IgD-negative memory B cell (primary cell): ENCODE measurements around the gene PDE4D. TPM values are rescaled to one million over a fixed set of nuclear protein-coding genes. Genes with fewer than 3 reads are reported as not detected.
A peak's percentile ranks its signal among the peaks of the same experiment; 100 is the strongest.

Experiments
- H3K27ac Mint-ChIP-seq, 3 donors: one replicate each; pipeline ENCODE4 v1.8.0; 2020 to 2022; ENCODE audit warnings: mild to moderate bottlenecking in 3 of 3, mixed read lengths in 3 of 3, moderate library complexity in 1 of 3
- H3K27me3 Mint-ChIP-seq: one replicate; pipeline ENCODE4 v1.8.0; 2021; ENCODE audit warnings: mixed read lengths
- H3K36me3 Mint-ChIP-seq: one replicate; pipeline ENCODE4 v1.8.0; 2020; ENCODE audit warnings: mild to moderate bottlenecking, mixed read lengths
- H3K4me1 Mint-ChIP-seq, 3 donors: one replicate each; pipeline ENCODE4 v1.8.0; 2020 to 2022; ENCODE audit warnings: mixed read lengths in 3 of 3, mild to moderate bottlenecking in 1 of 3
- H3K4me3 Mint-ChIP-seq, 4 donors: one replicate each; pipeline ENCODE4 v1.8.0; 2020 to 2022; ENCODE audit warnings: mild to moderate bottlenecking in 4 of 4, mixed read lengths in 4 of 4, moderate library complexity in 3 of 4
- H3K9me3 Mint-ChIP-seq, 3 donors: one replicate each; pipeline ENCODE4 v1.8.0; 2020 to 2021; ENCODE audit warnings: mixed read lengths in 3 of 3, mild to moderate bottlenecking in 1 of 3
- polyA plus RNA-seq: library from polyadenylated mRNA; unstranded; fragments of 300-500 nt; fragmentation: Illumina TruSeq; gene quantifications from one replicate; pipeline ENCODE4 v1.2.3, GENCODE V29; 2021

The PDE4D gene
- polyA plus RNA-seq, 1 donor from 2014 or later: 18.8 TPM

- peaks cover 5 to 8% (median 6%) of the 10 kb centered on the region in 3 donors for H3K4me1 Mint-ChIP-seq
- no peak overlapping the region for H3K27ac Mint-ChIP-seq
- H3K36me3 Mint-ChIP-seq: peaks cover 7% of the 10 kb centered on the region
- H3K27me3 Mint-ChIP-seq: peaks cover 2% of the 10 kb centered on the region
- H3K4me3 Mint-ChIP-seq: no peak overlapping the region
- H3K9me3 Mint-ChIP-seq: no peaks in the 10 kb centered on the region
These were observed 703.9 kb downstream of the PDE4D start for GRCh38 chr5:59189472-59190244.

GRCh38 chr5:59188419-59189225, 704.9 kb downstream of the PDE4D start:
- peaks cover 3% of the 10 kb centered on the region for H3K36me3 Mint-ChIP-seq
- H3K27me3 Mint-ChIP-seq: peaks cover 2% of the 10 kb centered on the region
- H3K4me3 Mint-ChIP-seq: peak overlapping the region in 3 of 4 donors; percentile 53 to 61 (median 60)
- H3K27ac Mint-ChIP-seq: peak overlapping the region in 2 of 3 donors; percentile 1 to 16
- H3K4me1 Mint-ChIP-seq: peaks cover 5 to 8% (median 6%) of the 10 kb centered on the region in 3 donors
- no peaks in the 10 kb centered on the region for H3K9me3 Mint-ChIP-seq

DNA sequence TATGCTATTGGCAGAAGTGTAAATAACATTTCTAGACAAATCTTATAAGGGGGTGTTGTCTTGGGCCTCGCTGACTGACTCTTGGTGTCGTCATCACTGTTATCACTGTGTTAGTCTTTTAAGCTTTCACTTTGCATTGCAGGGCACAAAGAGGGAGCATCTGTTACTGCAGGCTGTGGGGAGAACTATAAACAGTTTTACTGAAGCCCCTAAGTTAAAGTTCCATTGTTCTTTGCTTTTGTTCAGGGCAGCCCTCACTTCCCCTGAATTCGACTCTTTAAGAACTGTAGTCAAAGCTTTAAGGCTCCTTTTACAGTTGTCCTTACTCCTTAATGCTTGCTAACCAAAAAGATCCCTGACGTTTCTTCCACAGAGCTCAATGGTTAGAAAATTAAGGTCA, 705.7 kb downstream of the PDE4D start:
- H3K27me3 Mint-ChIP-seq: peaks cover 2% of the 10 kb centered on the region
- no peak overlapping the region for H3K4me3 Mint-ChIP-seq

GRCh38 chr5:59186623-59187022, 706.9 kb downstream of the PDE4D start:
- Mint-ChIP-seq H3K36me3 (no peaks in the 10 kb centered on the region), H3K4me3 (no peak overlapping the region), H3K27ac (no peak overlapping the region), H3K9me3 (no peaks in the 10 kb centered on the region), H3K27me3 (peaks cover 2% of the 10 kb centered on the region), H3K4me1 (peaks cover 3 to 8% (median 6%) of the 10 kb centered on the region in 3 donors)

More for the DNA sequence above, 705.7 kb downstream of the PDE4D start:
- no peaks in the 10 kb centered on the region for H3K36me3 Mint-ChIP-seq
- H3K9me3 Mint-ChIP-seq: no peaks in the 10 kb centered on the region
- H3K27ac Mint-ChIP-seq: no peak overlapping the region
- H3K4me1 Mint-ChIP-seq: peaks cover 3 to 8% (median 6%) of the 10 kb centered on the region in 3 donors

DNA sequence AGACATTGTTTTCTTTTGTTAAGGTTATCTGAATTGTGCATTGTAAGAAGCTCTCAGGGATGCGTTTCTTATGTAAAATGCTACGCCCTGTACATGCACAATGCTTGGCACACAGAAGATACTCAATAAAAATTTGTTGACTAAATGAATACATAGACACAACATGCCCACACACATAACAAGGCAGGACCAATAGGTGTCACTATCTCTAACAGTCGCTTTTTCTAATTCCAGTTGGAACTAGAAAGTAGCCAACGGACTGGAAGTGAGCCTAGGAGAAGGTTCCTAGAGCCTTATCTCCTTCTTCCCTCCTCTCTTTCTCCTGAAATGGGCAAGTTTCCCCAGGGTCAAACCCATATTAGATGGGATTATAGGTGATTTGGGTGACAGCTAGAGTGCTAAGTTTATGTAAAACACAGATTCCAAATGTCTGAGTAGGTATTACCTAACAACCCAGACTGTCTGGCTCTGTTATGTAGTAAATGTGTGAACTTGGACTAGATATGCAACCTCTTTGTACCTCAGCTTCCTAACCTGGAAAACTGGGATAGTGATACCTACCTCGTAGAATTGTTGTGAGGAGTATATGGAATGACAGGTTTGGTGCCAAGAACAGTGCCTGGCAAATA, 707.7 kb downstream of the PDE4D start:
- Mint-ChIP-seq H3K27me3 (peaks cover 2% of the 10 kb centered on the region), H3K4me1 (peaks cover 3 to 8% (median 6%) of the 10 kb centered on the region in 3 donors), H3K9me3 (no peaks in the 10 kb centered on the region), H3K27ac (peak overlapping the region in 1 of 3 donors; percentile 43), H3K36me3 (no peaks in the 10 kb centered on the region), H3K4me3 (no peak overlapping the region)

DNA sequence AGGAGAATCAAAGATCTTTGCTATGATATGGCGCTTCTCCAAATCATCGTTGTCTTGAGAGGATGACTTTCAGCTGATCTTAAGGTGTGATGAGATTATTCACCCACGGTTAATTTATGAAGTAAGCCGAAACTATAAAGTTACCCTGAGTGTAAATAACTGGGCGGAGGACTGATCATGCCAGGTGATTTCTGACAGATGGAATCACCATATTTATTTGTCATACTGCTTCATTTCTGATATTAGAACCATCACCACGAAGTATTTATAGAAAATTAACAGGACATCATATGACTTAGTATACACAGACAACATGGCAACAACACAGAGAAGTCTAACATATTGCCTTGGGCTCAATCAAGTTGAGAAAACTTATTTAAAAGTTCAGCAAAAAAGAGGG, 708.8 kb downstream of the PDE4D start:
- no peaks in the 10 kb centered on the region for H3K9me3 Mint-ChIP-seq
- H3K4me1 Mint-ChIP-seq: peaks cover 6 to 14% (median 12%) of the 10 kb centered on the region in 3 donors
- H3K36me3 Mint-ChIP-seq: no peaks in the 10 kb centered on the region
- peak overlapping the region in 1 of 3 donors; percentile 39 for H3K27ac Mint-ChIP-seq
- peaks cover 2% of the 10 kb centered on the region for H3K27me3 Mint-ChIP-seq
- H3K4me3 Mint-ChIP-seq: no peak overlapping the region

DNA sequence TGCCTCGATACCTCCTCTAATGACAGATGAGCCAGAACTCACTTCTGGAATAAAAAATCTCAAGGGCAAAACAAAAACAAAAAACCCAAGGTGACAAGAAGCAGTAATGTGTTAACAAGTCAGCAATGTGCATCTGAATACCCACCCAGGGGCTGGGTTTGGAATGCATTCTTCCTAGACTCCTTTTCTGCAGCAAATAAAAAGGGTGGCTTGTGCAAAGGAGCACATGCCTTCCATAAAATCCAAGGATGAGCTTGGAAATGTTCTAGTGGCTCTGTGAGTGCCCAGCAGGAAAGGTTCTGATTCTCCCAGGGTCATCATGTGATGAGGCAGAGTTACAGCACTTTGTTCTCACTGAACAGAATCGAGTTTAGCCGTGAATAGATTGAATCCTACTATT, 710.8 kb downstream of the PDE4D start:
- H3K9me3 Mint-ChIP-seq: no peaks in the 10 kb centered on the region
- H3K27ac Mint-ChIP-seq: no peak overlapping the region
- H3K4me3 Mint-ChIP-seq: no peak overlapping the region
- H3K27me3 Mint-ChIP-seq: no peaks in the 10 kb centered on the region
- peaks cover 0 to 14% (median 12%) of the 10 kb centered on the region in 3 donors for H3K4me1 Mint-ChIP-seq
- H3K36me3 Mint-ChIP-seq: no peaks in the 10 kb centered on the region

DNA sequence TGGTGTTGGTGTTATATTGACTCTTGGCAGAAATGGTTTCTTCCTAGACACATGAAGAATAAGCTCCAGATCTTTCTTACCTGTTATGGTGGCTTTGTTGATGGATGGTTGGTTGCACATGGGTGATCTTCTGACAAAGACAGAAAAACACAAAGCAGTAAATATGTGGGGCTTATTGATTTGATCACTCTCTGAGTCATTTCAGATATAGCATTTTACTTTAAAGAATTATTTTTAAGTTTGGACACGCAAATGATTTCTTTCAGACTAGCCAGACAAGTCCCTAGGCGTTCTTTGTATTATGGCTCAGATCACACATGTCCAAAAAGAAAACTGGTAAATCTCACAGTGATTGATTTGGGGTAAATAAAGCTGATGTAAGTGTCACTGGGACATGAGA, 713.0 kb downstream of the PDE4D start:
- H3K9me3 Mint-ChIP-seq: no peaks in the 10 kb centered on the region

DNA sequence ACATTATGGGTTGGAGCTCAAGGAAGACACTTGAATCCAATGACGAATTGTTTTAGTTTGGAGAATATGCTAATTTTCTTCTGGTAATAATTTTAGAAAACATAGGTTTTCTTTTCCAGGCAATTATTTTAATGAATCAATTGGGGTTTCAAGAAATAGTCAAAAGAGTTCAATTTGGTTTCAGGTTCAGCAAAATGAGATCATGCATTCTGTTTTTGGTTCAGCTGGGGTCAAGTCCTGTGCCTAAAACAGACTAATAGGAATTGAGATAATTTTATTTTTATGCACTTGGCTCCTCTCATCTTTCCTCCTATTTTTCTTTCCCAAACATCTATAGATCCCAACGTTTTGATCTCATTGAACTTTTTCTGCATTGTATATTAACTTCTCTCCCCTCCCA, 713.8 kb downstream of the PDE4D start:
- H3K4me1 Mint-ChIP-seq: peaks cover 0 to 17% (median 14%) of the 10 kb centered on the region in 3 donors
- no peak overlapping the region for H3K4me3 Mint-ChIP-seq
- peaks cover 3% of the 10 kb centered on the region for H3K36me3 Mint-ChIP-seq
- H3K27ac Mint-ChIP-seq: no peak overlapping the region
- no peaks in the 10 kb centered on the region for H3K27me3 Mint-ChIP-seq
- no peaks in the 10 kb centered on the region for H3K9me3 Mint-ChIP-seq

More for the DNA sequence above, 713.0 kb downstream of the PDE4D start:
- Mint-ChIP-seq H3K27me3 (no peaks in the 10 kb centered on the region), H3K4me3 (no peak overlapping the region), H3K27ac (peak overlapping the region in 1 of 3 donors; percentile 53), H3K36me3 (peaks cover 3% of the 10 kb centered on the region), H3K4me1 (peaks cover 0 to 17% (median 14%) of the 10 kb centered on the region in 3 donors)

GRCh38 chr5:59178482-59178881, 715.0 kb downstream of the PDE4D start:
- Mint-ChIP-seq H3K27ac (peak overlapping the region in 1 of 3 donors; percentile 2), H3K27me3 (no peaks in the 10 kb centered on the region), H3K4me1 (peaks cover 4 to 19% (median 12%) of the 10 kb centered on the region in 3 donors), H3K9me3 (no peaks in the 10 kb centered on the region), H3K4me3 (no peak overlapping the region), H3K36me3 (peaks cover 3% of the 10 kb centered on the region)

DNA sequence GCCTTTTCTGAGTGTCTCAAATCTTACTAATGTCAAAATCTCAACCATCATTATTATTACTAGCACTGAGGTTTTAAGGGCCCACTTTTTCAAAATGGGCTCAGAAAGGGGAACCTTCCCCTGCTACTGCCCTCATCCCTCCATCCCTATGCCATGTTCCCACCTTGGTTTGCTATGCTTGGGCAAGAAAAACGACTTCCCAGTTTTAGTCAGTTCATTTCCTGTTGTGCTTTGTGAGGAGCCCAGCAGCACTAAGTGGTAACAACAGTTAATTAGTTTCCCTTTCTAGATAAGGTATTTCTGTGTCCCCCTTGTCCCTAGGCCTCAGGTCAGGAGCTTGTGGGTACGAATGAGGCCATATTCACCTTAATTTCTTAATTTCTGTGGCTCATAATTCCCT, 715.5 kb downstream of the PDE4D start:
- Mint-ChIP-seq H3K4me3 (no peak overlapping the region), H3K27ac (no peak overlapping the region), H3K27me3 (no peaks in the 10 kb centered on the region), H3K9me3 (no peaks in the 10 kb centered on the region), H3K36me3 (peaks cover 3% of the 10 kb centered on the region), H3K4me1 (peaks cover 4 to 20% (median 12%) of the 10 kb centered on the region in 3 donors)

GRCh38 chr5:59177644-59178043, 715.9 kb downstream of the PDE4D start:
- H3K36me3 Mint-ChIP-seq: peaks cover 3% of the 10 kb centered on the region
- no peaks in the 10 kb centered on the region for H3K27me3 Mint-ChIP-seq
- H3K27ac Mint-ChIP-seq: no peak overlapping the region
- H3K4me1 Mint-ChIP-seq: peaks cover 4 to 20% (median 12%) of the 10 kb centered on the region in 3 donors
- no peaks in the 10 kb centered on the region for H3K9me3 Mint-ChIP-seq
- no peak overlapping the region for H3K4me3 Mint-ChIP-seq

DNA sequence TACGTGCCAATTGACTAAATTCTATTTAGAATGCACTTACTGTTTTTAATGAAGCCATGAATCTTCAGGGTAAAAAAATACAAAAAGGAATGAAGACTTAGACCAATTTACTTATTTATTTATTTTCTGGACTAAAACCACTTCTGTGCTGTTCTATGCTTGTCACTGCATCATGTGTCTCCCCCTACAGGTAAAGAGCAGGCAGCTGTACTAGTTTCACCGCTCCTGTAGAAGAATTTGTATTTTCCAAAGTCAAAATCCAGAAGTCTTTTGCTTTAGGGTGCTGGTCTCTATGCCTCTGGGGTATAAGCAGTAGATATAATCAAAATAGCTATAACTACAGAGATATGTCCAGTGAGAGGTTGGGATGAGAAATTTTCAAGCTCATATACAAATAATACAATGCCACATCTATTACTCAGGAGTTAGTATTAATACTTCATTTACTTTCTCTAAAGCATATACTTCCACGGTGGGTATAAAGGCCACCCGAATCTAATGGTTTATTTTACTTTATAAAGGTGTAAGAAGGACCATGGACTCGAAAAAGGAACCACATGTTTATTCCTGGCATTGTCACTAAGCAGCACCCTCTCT, 719.2 kb downstream of the PDE4D start:
- H3K9me3 Mint-ChIP-seq: no peaks in the 10 kb centered on the region

GRCh38 chr5:59173578-59173977, 719.9 kb downstream of the PDE4D start:
- H3K27me3 Mint-ChIP-seq: no peaks in the 10 kb centered on the region
- H3K4me1 Mint-ChIP-seq: peaks cover 3 to 14% (median 4%) of the 10 kb centered on the region in 3 donors
- H3K36me3 Mint-ChIP-seq: peaks cover 3% of the 10 kb centered on the region
- H3K27ac Mint-ChIP-seq: no peak overlapping the region
- H3K4me3 Mint-ChIP-seq: no peak overlapping the region
- H3K9me3 Mint-ChIP-seq: no peaks in the 10 kb centered on the region

More for the DNA sequence above, 719.2 kb downstream of the PDE4D start:
- Mint-ChIP-seq H3K4me3 (no peak overlapping the region), H3K4me1 (peaks cover 4 to 14% (median 4%) of the 10 kb centered on the region in 3 donors), H3K36me3 (peaks cover 3% of the 10 kb centered on the region), H3K27ac (no peak overlapping the region), H3K27me3 (no peaks in the 10 kb centered on the region)
